ENCODE results near the gene SLC66A2. TPM values are rescaled to one million over a fixed set of nuclear protein-coding genes. Genes with fewer than 3 reads are reported as not detected.

SLC66A2 gene
- total RNA-seq, 3 donors from 2014 or later (not counting 1 experiment from before 2014, with no cell fraction given) = 51.2 to 62.4 (median 54.1) TPM

GRCh38 chr18:79910563-79911343 lies 40.7 kb downstream of the SLC66A2 start:
- H3K27ac Mint-ChIP-seq = no peak overlapping the region
- DNase-seq (peak; percentile 1 to 11), ATAC-seq (no peak)
- H3K4me3 ChIP-seq (ENCODE audit: low read length) = no peak overlapping the region
- no peak for TF ChIP-seq CTCF (IDR thresholded peaks at IDR 0.05)
- no peaks in the 10 kb centered on the region for H3K27me3 ChIP-seq (ENCODE audit: control insufficient read depth, insufficient read depth, low read length)
- WGBS (ENCODE audit: insufficient coverage) = 91% methylated on average over 16 of the region's 16 CpGs
- H3K4me1 ChIP-seq (ENCODE audit: control insufficient read depth, insufficient read depth, low read length) = peaks cover 8% of the 10 kb centered on the region
- H3K4me1 Mint-ChIP-seq = peaks cover 4 to 27% of the 10 kb centered on the region in 2 donors
- H3K36me3 ChIP-seq (ENCODE audit: control insufficient read depth, insufficient read depth, low read length) = peaks cover 2% of the 10 kb centered on the region
- peaks cover 8% of the 10 kb centered on the region for H3K36me3 Mint-ChIP-seq
- H3K27me3 Mint-ChIP-seq (ENCODE audit: low read depth in 2 of 2) = no peaks in the 10 kb centered on the region
- H3K9me3 Mint-ChIP-seq = no peaks in the 10 kb centered on the region
- no peak overlapping the region for H3K27ac ChIP-seq (ENCODE audit: low read length)
- intact Hi-C loops (cut with micrococcal nuclease) = no loop called here
- H3K9me3 ChIP-seq (ENCODE audit: control insufficient read depth, insufficient read depth, low read length) = peaks cover 3% of the 10 kb centered on the region
- no peak overlapping the region for H3K4me3 Mint-ChIP-seq

GRCh38 chr18:79906706-79907105 lies 44.7 kb downstream of the SLC66A2 start:
- H3K36me3 Mint-ChIP-seq = peaks cover 8% of the 10 kb centered on the region
- 97% methylated on average over 2 of the region's 2 CpGs for WGBS (ENCODE audit: insufficient coverage)
- no peak overlapping the region for H3K4me3 Mint-ChIP-seq
- no peak for DNase-seq
- no peak for ATAC-seq
- Histone ChIP-seq H3K9me3 (ENCODE audit: control insufficient read depth, insufficient read depth, low read length) (peaks cover 3% of the 10 kb centered on the region), H3K4me1 (ENCODE audit: control insufficient read depth, insufficient read depth, low read length) (no peaks in the 10 kb centered on the region), H3K36me3 (ENCODE audit: control insufficient read depth, insufficient read depth, low read length) (peaks cover 2% of the 10 kb centered on the region), H3K27me3 (ENCODE audit: control insufficient read depth, insufficient read depth, low read length) (no peaks in the 10 kb centered on the region), H3K4me3 (ENCODE audit: low read length) (no peak overlapping the region), H3K27ac (ENCODE audit: low read length) (no peak overlapping the region)
- no peak overlapping the region for H3K27ac Mint-ChIP-seq
- H3K27me3 Mint-ChIP-seq (ENCODE audit: low read depth in 2 of 2) = no peaks in the 10 kb centered on the region
- intact Hi-C loops (cut with micrococcal nuclease) = no loop called here
- H3K9me3 Mint-ChIP-seq = no peaks in the 10 kb centered on the region
- TF ChIP-seq CTCF (IDR thresholded peaks at IDR 0.05) = no peak
- H3K4me1 Mint-ChIP-seq = peaks cover 0 to 18% of the 10 kb centered on the region in 2 donors

GRCh38 chr18:79905993-79906392 lies 45.5 kb downstream of the SLC66A2 start:
- Mint-ChIP-seq H3K9me3 (no peaks in the 10 kb centered on the region), H3K36me3 (peaks cover 8% of the 10 kb centered on the region), H3K27ac (no peak overlapping the region), H3K27me3 (ENCODE audit: low read depth in 2 of 2) (no peaks in the 10 kb centered on the region), H3K4me3 (no peak overlapping the region), H3K4me1 (peaks cover 0 to 20% of the 10 kb centered on the region in 2 donors)
- Histone ChIP-seq H3K4me1 (ENCODE audit: control insufficient read depth, insufficient read depth, low read length) (no peaks in the 10 kb centered on the region), H3K9me3 (ENCODE audit: control insufficient read depth, insufficient read depth, low read length) (peaks cover 3% of the 10 kb centered on the region), H3K27me3 (ENCODE audit: control insufficient read depth, insufficient read depth, low read length) (no peaks in the 10 kb centered on the region), H3K4me3 (ENCODE audit: low read length) (no peak overlapping the region), H3K27ac (ENCODE audit: low read length) (no peak overlapping the region), H3K36me3 (ENCODE audit: control insufficient read depth, insufficient read depth, low read length) (peaks cover 2% of the 10 kb centered on the region)
- no peak for DNase-seq
- TF ChIP-seq CTCF (IDR thresholded peaks at IDR 0.05) = no peak
- WGBS (ENCODE audit: insufficient coverage) = 60% methylated on average over 1 of the region's 1 CpG
- intact Hi-C loops (cut with micrococcal nuclease) = no loop called here
- no peak for ATAC-seq
